ENCODE data around the gene VPS41.

VPS41 gene

GRCh38 chr7:38704041-38704547, 204.9 kb downstream of the VPS41 start:
- no peak overlapping the region for H3K4me3 ChIP-seq (replicated peaks; ENCODE audit: low read depth, low read length)
- TF ChIP-seq CTCF (IDR thresholded peaks at IDR 0.05; ENCODE audit: low read length, missing control alignments), result no peak
- no peak for DNase-seq (ENCODE audit: low read depth)

- DNase-seq (ENCODE audit: low read depth), result no peak
- H3K4me3 ChIP-seq (replicated peaks; ENCODE audit: low read depth, low read length), result no peak overlapping the region
- no peak for TF ChIP-seq CTCF (IDR thresholded peaks at IDR 0.05; ENCODE audit: low read length, missing control alignments)
Observed at GRCh38 chr7:38703093-38703492, 205.9 kb downstream of the VPS41 start.

GRCh38 chr7:38702002-38702535, 206.9 kb downstream of the VPS41 start:
- no peak overlapping the region for H3K4me3 ChIP-seq (replicated peaks; ENCODE audit: low read depth, low read length)
- no peak for TF ChIP-seq CTCF (IDR thresholded peaks at IDR 0.05; ENCODE audit: low read length, missing control alignments)
- DNase-seq (ENCODE audit: low read depth), result no peak

- no peak overlapping the region for H3K4me3 ChIP-seq (replicated peaks; ENCODE audit: low read depth, low read length)
- TF ChIP-seq CTCF (IDR thresholded peaks at IDR 0.05; ENCODE audit: low read length, missing control alignments), result no peak
- no peak for DNase-seq (ENCODE audit: low read depth)
Observed at GRCh38 chr7:38700116-38700515, 208.9 kb downstream of the VPS41 start.

GRCh38 chr7:38699471-38699870, 209.5 kb downstream of the VPS41 start:
- no peak for TF ChIP-seq CTCF (IDR thresholded peaks at IDR 0.05; ENCODE audit: low read length, missing control alignments)
- peak; percentile 57 for DNase-seq (ENCODE audit: low read depth)

GRCh38 chr7:38694326-38694725, 214.7 kb downstream of the VPS41 start:
- no peak overlapping the region for H3K4me3 ChIP-seq (replicated peaks; ENCODE audit: low read depth, low read length)
- no peak for TF ChIP-seq CTCF (IDR thresholded peaks at IDR 0.05; ENCODE audit: low read length, missing control alignments)
- DNase-seq (ENCODE audit: low read depth), result no peak

More at GRCh38 chr7:38699471-38699870, 209.5 kb downstream of the VPS41 start:
- no peak overlapping the region for H3K4me3 ChIP-seq (replicated peaks; ENCODE audit: low read depth, low read length)

- TF ChIP-seq CTCF (IDR thresholded peaks at IDR 0.05; ENCODE audit: low read length, missing control alignments), result no peak
- peak; percentile 65 for DNase-seq (ENCODE audit: low read depth)
- H3K4me3 ChIP-seq (replicated peaks; ENCODE audit: low read depth, low read length), result no peak overlapping the region
Observed at GRCh38 chr7:38686888-38687287, 222.1 kb downstream of the VPS41 start.
